HepG2 (cell line): Measurements from ENCODE around the gene DENND2D. TPM values are rescaled to one million over a fixed set of nuclear protein-coding genes. Genes with fewer than 3 reads are reported as not detected.

Experiments used
- AGO2 ChIP-seq: fragments of 200-400 bp; formaldehyde crosslinking; optimal IDR thresholded peaks from 2 replicates; pipeline ENCODE3; 2017; ENCODE audit warnings: mild to moderate bottlenecking, low read depth, low read length, moderate library complexity
- BCL6 ChIP-seq: IDR thresholded peaks from 2 replicates; pipeline ENCODE4 v1.6.1; 2016; ENCODE audit warnings: missing genetic modification reagents, missing compliant biosample characterization
- RBM22 ChIP-seq: fragments of 200-400 bp; formaldehyde crosslinking; optimal IDR thresholded peaks from 2 replicates; pipeline ENCODE3; 2017; ENCODE audit warnings: mild to moderate bottlenecking, low read length, moderate library complexity
- RERE ChIP-seq: IDR thresholded peaks from 2 replicates; pipeline ENCODE4 v1.6.1; 2016; ENCODE audit warnings: low read depth, missing genetic modification reagents, missing compliant biosample characterization
- RXRA ChIP-seq: sonication (generic); formaldehyde crosslinking; IDR thresholded peaks from 2 replicates; pipeline ENCODE4 v1.5.1; 2020; ENCODE audit warnings: missing genetic modification reagents
- RXRB ChIP-seq: IDR thresholded peaks from 2 replicates; pipeline ENCODE4 v1.6.1; 2016; ENCODE audit warnings: borderline replicate concordance, missing genetic modification reagents, missing compliant biosample characterization
- TRIM24 ChIP-seq: sonication (generic); formaldehyde crosslinking; IDR thresholded peaks from 2 replicates; pipeline ENCODE4 v1.8.0; 2022; ENCODE audit warnings: mild to moderate bottlenecking, missing genetic modification reagents
- ZNF496 ChIP-seq: sonication (generic); formaldehyde crosslinking; IDR thresholded peaks from 2 replicates; pipeline ENCODE4 v1.8.1; 2023; ENCODE audit warnings: mild to moderate bottlenecking, moderate library complexity, missing genetic modification reagents; ENCODE audit not compliant: insufficient replicate concordance
- polyA plus RNA-seq, 8 experiments: library from polyadenylated mRNA; depleted of rRNA in 3 of 8; stranded (reverse) in 7 of 8; unstranded in 1 of 8; fragments of >200 nt; fragmentation: Illumina TruSeq in 4 of 8; extraction: Trizol in 4 of 8; gene quantifications; 2 replicates each; pipeline versions ENCODE4 v1.2.1 to v1.2.3, GENCODE V29; 2011 to 2016; ENCODE audit warnings: low read depth in 4 of 8, missing spikeins in 1 of 8, mixed read lengths in 1 of 8; ENCODE audit not compliant: insufficient read depth in 1 of 8
- total RNA-seq, 5 experiments: library from RNA; depleted of rRNA; stranded (reverse); fragments of >200 nt; fragmentation: Illumina TruSeq; extraction: Trizol; gene quantifications; 2 replicates each; pipeline ENCODE4 v1.2.3, GENCODE V29; 2016; ENCODE audit warnings: low read depth in 1 of 5

The DENND2D gene
- total and polyA plus RNA-seq, 2 of the 13 experiments (the other 11 are each of a cell fraction or from before 2014, with no cell fraction given): 0.04 TPM; not detected in 1

- TF ChIP-seq RERE (CRISPR knock-in tag): no peak
- no peak for TF ChIP-seq RBM22
- TF ChIP-seq AGO2: no peak
- 0 out of 2 replicates have a peak, but pooled peaks have one; percentile 35 for TF ChIP-seq BCL6 (CRISPR knock-in tag)
- TF ChIP-seq RXRA (CRISPR knock-in tag): no peak
- no peak for TF ChIP-seq TRIM24 (CRISPR knock-in tag)
- TF ChIP-seq RXRB (CRISPR knock-in tag): peak; percentile 60; the same call in 1 of the 2 replicates
- no peak for TF ChIP-seq ZNF496 (CRISPR knock-in tag)
Measured at GRCh38 chr1:111195002-111195684, 5.3 kb downstream of the DENND2D start (continued).
